B cell (primary cell): ENCODE results near the gene PRRG4. TPM values are rescaled to one million over a fixed set of nuclear protein-coding genes. Genes with fewer than 3 reads are reported as not detected.
A peak's percentile ranks its signal among the peaks of the same experiment; 100 is the strongest.

Experiments
- ATAC-seq: fragments of 200-7000 bp; cut with Tn5 transposase; one replicate; pipeline ENCODE4 v1.10.0; 2021; ENCODE audit warnings: low read depth, mild to moderate bottlenecking, moderate number of reproducible peaks, moderate library complexity
- CTCF ChIA-PET: fragments of 350-600 bp; sonication (Branson Sonifier 250); formaldehyde crosslinking; loops from one replicate; lab custom pipeline; 2021; ENCODE audit warnings: antibody characterized with exemption, inconsistent platforms; lab: Charles Lee
- POLR2A ChIA-PET: fragments of 350-600 bp; sonication (Branson Sonifier 250); formaldehyde crosslinking; loops from one replicate; lab custom pipeline; 2021; ENCODE audit warnings: antibody characterized with exemption; lab: Charles Lee
- DNase-seq: peaks from one replicate; pipeline ENCODE4 v3.0.0; 2013
- H2AFZ ChIP-seq: 2 replicates; pipeline ENCODE4 v1.6.1; 2012; ENCODE audit warnings: mild to moderate bottlenecking, low read depth, low read length; ENCODE audit not compliant: insufficient read depth, poor library complexity, severe bottlenecking
- H3K27ac ChIP-seq, 2 donors: 1 replicate in 1 of 2; 2 replicates in 1 of 2; pipeline ENCODE4 v1.5.1; 2012 to 2013; ENCODE audit warnings: low read length in 2 of 2, mild to moderate bottlenecking in 2 of 2, moderate library complexity in 1 of 2
- H3K27me3 ChIP-seq, 4 experiments: fragments of 200-600 bp in 1 of 4; sonication (generic) in 1 of 4; replicated peaks in 1 of 4; 1 replicate in 2 of 4; 2 replicates in 2 of 4; pipeline versions ENCODE4 v1.6.1 to v1.7.0; 2013 to 2016; ENCODE audit warnings: low read length in 3 of 4, mild to moderate bottlenecking in 2 of 4, mixed read lengths in 1 of 4, moderate library complexity in 1 of 4; ENCODE audit not compliant: insufficient read depth in 4 of 4, control insufficient read depth in 3 of 4; ENCODE audit errors: control extremely low read depth in 1 of 4
- H3K36me3 ChIP-seq, 2 experiments: replicated peaks in 1 of 2; 1 replicate in 1 of 2; 2 replicates in 1 of 2; pipeline versions ENCODE4 v1.6.1 to v1.7.1; 2013; ENCODE audit warnings: low read length in 1 of 2; ENCODE audit not compliant: insufficient read depth in 2 of 2, control insufficient read depth in 1 of 2; ENCODE audit errors: control extremely low read depth in 1 of 2, extremely low read depth in 1 of 2
- H3K4me1 ChIP-seq, 2 donors: fragments of 200-600 bp in 1 of 2; sonication (generic) in 1 of 2; 1 replicate in 1 of 2; 2 replicates in 1 of 2; pipeline versions ENCODE4 v1.5.1 to v1.6.1; 2013 to 2017; ENCODE audit warnings: low read length in 2 of 2; ENCODE audit not compliant: control insufficient read depth in 2 of 2, insufficient read depth in 2 of 2
- H3K4me2 ChIP-seq: replicated peaks from 2 replicates; pipeline ENCODE3; 2012; ENCODE audit warnings: mild to moderate bottlenecking, low read depth, low read length; ENCODE audit not compliant: poor library complexity, severe bottlenecking
- H3K4me3 ChIP-seq, 5 experiments: fragments of 200-600 bp in 1 of 5; sonication (generic) in 1 of 5; 1 replicate in 3 of 5; 2 replicates in 2 of 5; pipeline versions ENCODE4 v1.5.1 to v1.7.0; 2011 to 2016; ENCODE audit warnings: low read length in 4 of 5, mild to moderate bottlenecking in 4 of 5, low read depth in 2 of 5, control low read depth in 1 of 5, moderate library complexity in 1 of 5; ENCODE audit not compliant: insufficient read depth in 1 of 5; ENCODE audit errors: control extremely low read depth in 1 of 5, extremely low read depth in 1 of 5
- H3K79me2 ChIP-seq: fragments of 200-600 bp; sonication (generic); one replicate; pipeline ENCODE4 v1.6.0; 2016; ENCODE audit warnings: low read length; ENCODE audit not compliant: control insufficient read depth, insufficient read depth
- H3K9ac ChIP-seq: fragments of 200-600 bp; sonication (generic); 2 replicates; pipeline ENCODE4 v1.6.1; 2017; ENCODE audit warnings: mild to moderate bottlenecking, low read length, moderate library complexity
- H3K9me3 ChIP-seq, 3 donors: one replicate each; pipeline versions ENCODE4 v1.6.1 to v1.7.1; 2013; ENCODE audit warnings: low read length in 2 of 3; ENCODE audit not compliant: control insufficient read depth in 2 of 3, insufficient read depth in 1 of 3; ENCODE audit errors: control extremely low read depth in 1 of 3
- H4K20me1 ChIP-seq: 2 replicates; pipeline ENCODE4 v1.6.0; 2012; ENCODE audit warnings: mild to moderate bottlenecking, low read length; ENCODE audit not compliant: insufficient read depth, control insufficient read depth, poor library complexity, severe bottlenecking
- H3K27ac Mint-ChIP-seq: one replicate; pipeline ENCODE4 v1.8.0; 2021; ENCODE audit warnings: mixed read lengths
- H3K27me3 Mint-ChIP-seq: one replicate; pipeline ENCODE4 v1.8.0; 2021; ENCODE audit warnings: mixed read lengths
- H3K4me1 Mint-ChIP-seq: one replicate; pipeline ENCODE4 v1.8.0; 2021; ENCODE audit warnings: mixed read lengths
- H3K4me3 Mint-ChIP-seq: one replicate; pipeline ENCODE4 v1.8.0; 2021; ENCODE audit warnings: mixed read lengths
- H3K9me3 Mint-ChIP-seq: one replicate; pipeline ENCODE4 v1.8.0; 2022; ENCODE audit warnings: mixed read lengths; ENCODE audit not compliant: insufficient read depth
- CTCF ChIP-seq: fragments of 200-600 bp; IDR thresholded peaks from one replicate; pipeline ENCODE4 v1.8.0; 2022; ENCODE audit warnings: antibody characterized with exemption, mild to moderate bottlenecking
- EZH2 ChIP-seq: IDR thresholded peaks from 2 replicates; pipeline ENCODE4 v1.6.1; 2012; ENCODE audit warnings: borderline replicate concordance, low read depth, mild to moderate bottlenecking, moderate library complexity, low read length; ENCODE audit not compliant: insufficient read depth, poor library complexity, severe bottlenecking
- WGBS: methylation state at CpG from one replicate; pipeline ENCODE4 v1.1.5; 2013; ENCODE audit warnings: missing lambda C conversion rate; ENCODE audit not compliant: insufficient coverage; 5-methylcytosine and 5-hydroxymethylcytosine counted together
- intact Hi-C: fragments of 100-400 bp; cut with micrococcal nuclease; formaldehyde crosslinking; loops from one replicate; pipeline ENCODE4 v1.10.0; 2022
- polyA plus RNA-seq: library from polyadenylated mRNA; depleted of rRNA; stranded (reverse); fragments of >200 nt; gene quantifications from 2 replicates; pipeline ENCODE4 v1.2.3, GENCODE V29; 2012
- total RNA-seq, 2 donors: library from RNA; stranded (reverse); fragments of 120-200 nt in 1 of 2; gene quantifications; 1 replicate in 1 of 2; 2 replicates in 1 of 2; pipeline versions ENCODE4 v1.2.3 to v1.2.4, GENCODE V29; 2013 to 2022

Gene PRRG4
- total and polyA plus RNA-seq, 2 donors (not counting 1 experiment from before 2014, with no cell fraction given) = 0.07 TPM; not detected in 1

DNA sequence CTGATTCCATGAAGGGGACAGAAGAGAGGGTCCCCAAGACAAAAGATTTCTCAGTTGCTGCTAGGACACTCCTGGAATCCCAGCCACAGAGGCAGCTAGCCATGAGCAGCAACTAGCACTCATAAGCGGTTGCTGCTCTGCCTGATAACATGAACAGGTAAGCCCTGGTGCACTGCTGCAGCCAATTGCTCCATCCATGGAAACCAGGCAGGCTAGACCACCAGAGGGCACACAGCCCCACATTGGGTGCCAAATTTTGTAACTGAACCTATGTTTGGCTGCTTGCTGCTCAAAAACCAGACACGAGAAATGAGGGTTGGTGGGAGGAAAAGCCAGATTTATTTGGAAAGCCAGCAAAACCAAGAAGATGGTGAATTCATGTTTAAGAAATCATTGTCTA, 40.9 kb downstream of the PRRG4 start:
- no peaks in the 10 kb centered on the region for H3K4me1 Mint-ChIP-seq
- H3K9me3 ChIP-seq = peaks cover 0 to 1% (median 0%) of the 10 kb centered on the region in 3 donors
- ATAC-seq = no peak
- ChIA-PET POLR2A (no interaction called here), CTCF (interaction anchor here (1.2 kb wide), 1 partner anchor 195 kb away, joined by 4 read pairs; no protein-coding TSS in a partner anchor)
- no peaks in the 10 kb centered on the region for H4K20me1 ChIP-seq
- H3K4me1 ChIP-seq = no peaks in the 10 kb centered on the region
- WGBS = 57% methylated on average over 2 of the region's 2 CpGs
- TF ChIP-seq CTCF (peak; percentile 43), EZH2 (no peak)
- H3K4me2 ChIP-seq = no peak overlapping the region
- H3K27me3 ChIP-seq = peaks cover 0 to 7% (median 0%) of the 10 kb centered on the region in 4 experiments
- no peak overlapping the region for H2AFZ ChIP-seq
- H3K27ac ChIP-seq = no peak overlapping the region
- H3K27ac Mint-ChIP-seq = no peak overlapping the region
- no peak overlapping the region for H3K9ac ChIP-seq
- H3K9me3 Mint-ChIP-seq = peaks cover 12% of the 10 kb centered on the region
- no peaks in the 10 kb centered on the region for H3K79me2 ChIP-seq
- no peak overlapping the region for H3K4me3 ChIP-seq
- intact Hi-C loops = no loop called here
- H3K36me3 ChIP-seq = no peaks in the 10 kb centered on the region
- peak; percentile 25 for DNase-seq
- no peak overlapping the region for H3K4me3 Mint-ChIP-seq
- H3K27me3 Mint-ChIP-seq = peaks cover 16% of the 10 kb centered on the region

DNA sequence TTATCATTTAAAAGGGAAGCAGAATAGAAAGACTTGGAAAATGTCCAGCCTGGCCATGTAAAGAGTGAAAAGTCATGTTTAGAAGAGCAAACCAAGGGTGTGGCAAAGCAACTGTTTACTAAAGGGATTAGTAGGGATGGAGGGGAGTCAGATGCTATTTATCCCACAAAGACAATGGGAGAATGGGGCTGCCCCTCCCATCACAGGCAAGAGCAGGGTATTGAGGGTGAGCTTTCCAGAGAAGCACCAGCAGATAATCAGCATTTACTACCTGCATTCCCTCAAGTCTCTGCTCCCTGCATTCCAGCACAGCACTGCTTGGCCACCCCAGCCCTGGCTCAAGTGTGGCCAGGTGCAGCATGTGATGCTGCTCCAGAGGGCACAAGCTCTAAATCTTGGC, 44.4 kb downstream of the PRRG4 start:
- H3K27me3 Mint-ChIP-seq = peaks cover 21% of the 10 kb centered on the region
- H3K79me2 ChIP-seq = no peaks in the 10 kb centered on the region
- H3K9me3 Mint-ChIP-seq = peaks cover 7% of the 10 kb centered on the region
- no peaks in the 10 kb centered on the region for H3K4me1 Mint-ChIP-seq
- ChIA-PET CTCF (no interaction called here), POLR2A (no interaction called here)
- no peak overlapping the region for H2AFZ ChIP-seq
- H3K27ac Mint-ChIP-seq = no peak overlapping the region
- H3K36me3 ChIP-seq = no peaks in the 10 kb centered on the region
- no peak overlapping the region for H3K4me2 ChIP-seq
- H3K4me1 ChIP-seq = no peaks in the 10 kb centered on the region
- TF ChIP-seq EZH2 (no peak), CTCF (no peak)
- H3K27ac ChIP-seq = no peak overlapping the region
- intact Hi-C loops = no loop called here
- no peak overlapping the region for H3K4me3 Mint-ChIP-seq
- DNase-seq (no peak), ATAC-seq (no peak)
- no peaks in the 10 kb centered on the region for H3K9me3 ChIP-seq
- H4K20me1 ChIP-seq = no peaks in the 10 kb centered on the region
- H3K9ac ChIP-seq = no peak overlapping the region
- H3K4me3 ChIP-seq = no peak overlapping the region
- peaks cover 0 to 4% (median 1%) of the 10 kb centered on the region in 4 experiments for H3K27me3 ChIP-seq
